ENCODE data around the gene BORCS6.

The BORCS6 gene

DNA sequence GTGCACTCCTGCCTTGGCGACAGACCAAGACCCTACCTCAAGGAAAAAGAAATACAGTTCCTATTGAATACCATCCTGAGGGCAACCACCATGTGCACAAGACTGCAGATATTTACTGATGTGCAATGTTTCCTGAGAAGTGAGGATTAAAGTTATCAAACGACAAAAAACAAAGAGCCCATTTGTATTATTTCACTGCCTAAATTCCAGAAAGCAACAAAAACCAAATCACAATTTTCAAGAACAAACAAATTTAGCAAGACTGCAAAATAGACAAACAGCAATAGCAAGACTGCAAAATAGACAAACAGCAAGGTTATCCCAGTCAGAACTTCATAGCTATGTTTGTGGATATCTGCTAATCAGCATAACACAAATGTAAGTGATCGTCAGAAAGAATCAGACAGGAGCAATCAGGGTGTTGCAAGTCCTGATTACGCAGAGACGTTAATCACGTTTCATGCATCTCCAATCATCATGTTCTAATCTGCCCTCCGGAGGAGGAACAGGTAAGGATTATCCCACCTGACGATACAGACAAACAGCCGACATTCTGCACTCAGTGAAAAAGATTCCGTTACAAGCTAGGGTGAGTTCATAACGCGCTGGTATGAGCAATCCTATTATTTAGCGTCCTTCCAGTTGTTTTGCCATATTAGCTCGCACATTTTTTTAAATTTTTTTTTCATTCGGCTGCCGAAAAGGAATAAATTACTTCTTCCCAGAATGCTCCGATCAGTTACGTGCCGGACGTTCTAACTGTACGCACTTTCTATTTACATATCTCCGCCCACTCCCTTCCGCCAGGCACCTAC, 16.7 kb downstream of the BORCS6 start:
- TF ChIP-seq CTCF (IDR thresholded peaks at IDR 0.05): no peak

GRCh38 chr17:8167526-8167925, 22.5 kb downstream of the BORCS6 start:
- no peak for TF ChIP-seq CTCF (IDR thresholded peaks at IDR 0.05)

- no peak for TF ChIP-seq CTCF (IDR thresholded peaks at IDR 0.05)
Observed at GRCh38 chr17:8166731-8167130, 23.2 kb downstream of the BORCS6 start.

DNA sequence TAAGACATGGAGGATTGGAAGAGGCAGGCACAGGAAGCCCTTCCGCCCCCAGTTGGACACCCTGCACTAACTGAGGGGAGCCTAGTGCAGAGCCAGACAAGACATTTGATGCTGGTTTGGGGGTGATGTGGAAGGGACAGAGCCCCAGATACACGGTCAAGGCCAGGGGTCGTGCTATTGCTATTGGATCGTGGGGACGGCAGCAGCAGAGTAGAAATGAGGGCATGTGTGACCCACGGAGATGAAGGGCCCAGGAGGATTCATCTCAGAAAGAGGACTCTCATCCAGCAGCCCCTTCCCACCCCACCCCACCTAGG, 25.2 kb downstream of the BORCS6 start:
- no peak for TF ChIP-seq CTCF (IDR thresholded peaks at IDR 0.05)

DNA sequence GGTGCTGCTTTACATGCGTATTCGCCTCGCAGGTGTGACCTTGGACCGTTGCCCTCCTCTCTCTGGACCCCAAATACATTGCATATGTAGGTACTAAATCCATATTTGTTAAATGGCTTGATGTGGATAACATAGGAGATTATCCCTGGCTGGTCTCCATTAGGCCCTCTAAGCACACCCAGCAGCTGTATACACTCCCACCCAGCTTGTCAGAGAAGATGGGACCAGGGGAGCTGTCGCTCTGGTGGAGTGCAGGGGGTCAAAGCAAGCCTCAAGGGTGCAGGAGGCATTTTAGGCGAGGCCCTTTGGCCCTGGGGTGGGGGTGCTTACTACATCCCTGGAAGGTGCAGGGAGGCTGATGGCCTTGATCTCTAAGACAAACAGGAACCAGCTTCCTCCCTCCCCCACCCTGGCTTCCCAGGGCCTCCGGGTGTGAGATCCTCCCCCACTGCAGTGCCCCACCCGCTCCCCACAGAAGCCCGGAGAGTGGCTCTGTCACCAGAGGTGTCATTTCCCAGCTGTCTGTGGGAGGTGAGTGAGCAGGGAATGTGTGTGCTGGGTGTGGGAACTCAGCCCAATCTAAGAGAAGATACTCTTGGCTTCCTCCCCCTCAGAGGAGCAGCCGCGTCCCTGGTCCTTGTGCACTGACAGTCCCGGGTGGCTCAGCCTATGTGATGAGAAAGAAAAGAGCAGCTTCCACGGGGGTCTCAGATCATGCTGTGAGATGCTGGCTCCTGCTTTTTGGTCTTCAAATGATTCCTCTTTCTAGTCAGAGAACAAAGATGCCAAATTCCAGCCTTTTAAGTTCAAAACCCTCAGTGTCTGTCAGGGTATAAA, 25.8 kb downstream of the BORCS6 start:
- TF ChIP-seq CTCF (IDR thresholded peaks at IDR 0.05): no peak

DNA sequence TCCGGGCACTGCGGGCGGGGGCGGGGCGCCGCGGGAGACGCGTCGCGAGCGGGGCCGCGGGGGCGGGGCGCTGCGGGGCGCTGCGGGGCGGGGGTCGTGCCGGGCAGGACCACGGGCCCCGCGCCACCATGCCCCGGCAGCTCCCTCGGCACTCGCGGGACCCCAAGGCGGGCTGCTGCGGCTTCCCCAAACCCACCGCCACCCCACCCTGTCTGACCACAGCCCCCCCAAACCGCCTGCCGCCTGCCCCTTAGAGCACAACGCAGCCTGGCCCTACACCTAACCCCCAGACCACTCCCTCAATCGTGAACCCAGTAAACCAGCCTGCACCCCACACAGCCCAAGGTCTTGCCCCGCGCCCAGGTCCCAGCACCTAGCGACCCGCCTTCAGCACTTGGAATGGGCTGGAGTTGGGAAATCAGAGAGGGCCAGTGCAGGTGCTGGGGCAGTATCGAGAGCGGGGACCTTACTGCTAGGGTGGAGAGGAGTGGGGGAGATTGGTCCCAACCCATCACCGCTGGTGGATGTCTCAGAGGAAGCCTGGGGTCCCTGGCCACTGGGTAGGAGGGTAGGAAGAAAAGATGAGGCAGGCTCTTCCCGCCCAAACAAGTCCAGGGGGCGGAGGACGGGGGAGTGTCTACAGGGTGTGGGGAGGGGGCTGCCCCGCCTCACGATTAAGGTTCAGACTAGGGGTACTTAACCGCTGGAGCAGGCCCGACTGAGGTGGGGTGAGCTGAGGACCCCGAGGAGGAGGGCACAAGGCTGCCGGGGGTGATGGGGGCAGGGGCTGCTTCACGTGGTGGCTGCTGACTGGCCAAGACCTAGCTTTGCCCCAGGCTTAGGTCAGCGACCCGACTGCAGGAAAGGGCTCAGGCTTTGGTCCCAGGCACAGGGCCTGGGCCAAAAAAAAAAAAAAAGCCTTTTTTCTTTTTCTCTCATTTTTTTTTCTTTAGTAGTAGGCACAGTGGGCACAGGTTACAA, 26.7 kb downstream of the BORCS6 start:
- TF ChIP-seq CTCF (IDR thresholded peaks at IDR 0.05): no peak
